GM18517 (cell line): ENCODE measurements around the gene PTH2R.
A peak's percentile ranks its signal among the peaks of the same experiment; 100 is the strongest.
"Not testable (repeated sequence)": the region's sequence is repeated elsewhere in the genome, so short reads cannot be mapped to it uniquely, and the experiment has no call there.

Source experiments
- ATAC-seq: cut with Tn5 transposase; IDR thresholded peaks from one replicate; pipeline ENCODE4 v1.9.1; 2021; ENCODE audit warnings: mild to moderate bottlenecking, moderate library complexity; ENCODE audit not compliant: unreplicated experiment

PTH2R gene

GRCh38 chr2:208406474-208407451, at the start of gene PTH2R:
PTH2R (plus strand) TSS chr2:208406792; CDS start chr2:208407044, 252 bp downstream.
- no peak for ATAC-seq

GRCh38 chr2:208356846-208357574, 49.6 kb upstream of the PTH2R start:
- no peak for ATAC-seq

GRCh38 chr2:208358758-208359631, 47.6 kb upstream of the PTH2R start:
- ATAC-seq: no peak

GRCh38 chr2:208359632-208359986, 47.0 kb upstream of the PTH2R start:
- no peak for ATAC-seq

- no peak for ATAC-seq
Measured at GRCh38 chr2:208360259-208361076, 46.1 kb upstream of the PTH2R start.

- ATAC-seq: no peak
Measured at GRCh38 chr2:208361077-208361441, 45.5 kb upstream of the PTH2R start.

GRCh38 chr2:208363485-208363884, 43.1 kb upstream of the PTH2R start:
- peak; percentile 45 for ATAC-seq

- peak; percentile 78 for ATAC-seq
Measured at GRCh38 chr2:208366215-208367127, 40.1 kb upstream of the PTH2R start.

GRCh38 chr2:208369091-208369490, 37.5 kb upstream of the PTH2R start:
- ATAC-seq: no peak

GRCh38 chr2:208370881-208371633, 35.5 kb upstream of the PTH2R start:
- ATAC-seq: no peak

- no peak for ATAC-seq
Measured at GRCh38 chr2:208371634-208371935, 35.0 kb upstream of the PTH2R start.

GRCh38 chr2:208373460-208374089, 33.0 kb upstream of the PTH2R start:
- no peak for ATAC-seq

- ATAC-seq: no peak
Measured at GRCh38 chr2:208375491-208376068, 31.0 kb upstream of the PTH2R start.

- ATAC-seq: not testable (repeated sequence)
Measured at GRCh38 chr2:208377344-208377860, 29.2 kb upstream of the PTH2R start.

- no peak for ATAC-seq
Measured at GRCh38 chr2:208379192-208379591, 27.4 kb upstream of the PTH2R start.

GRCh38 chr2:208384637-208385036, 22.0 kb upstream of the PTH2R start:
- no peak for ATAC-seq

- ATAC-seq: no peak
Measured at GRCh38 chr2:208386541-208386940, 20.1 kb upstream of the PTH2R start.

GRCh38 chr2:208389940-208390339, 16.7 kb upstream of the PTH2R start:
- ATAC-seq: no peak
